Fibroblast of lung (primary cell): ENCODE results near the gene GSE1. TPM values are rescaled to one million over a fixed set of nuclear protein-coding genes. Genes with fewer than 3 reads are reported as not detected.
A peak's percentile ranks its signal among the peaks of the same experiment; 100 is the strongest.

Experiments used
- DNase-seq, 2 donors: peaks; one replicate each; pipeline versions ENCODE4 v3.0.0 to v3.0.0-alpha.2; 2010; ENCODE audit warnings: low read depth in 2 of 2
- H2AFZ ChIP-seq: 2 replicates; pipeline ENCODE4 v1.5.1; 2012; ENCODE audit warnings: low read length, control low read depth, inconsistent platforms
- H3K27ac ChIP-seq: 2 replicates; pipeline ENCODE4 v1.5.1; 2011; ENCODE audit warnings: low read length, control low read depth; ENCODE audit not compliant: insufficient read depth
- H3K27me3 ChIP-seq: 2 replicates; pipeline ENCODE4 v1.5.1; 2011; ENCODE audit warnings: mild to moderate bottlenecking, low read length; ENCODE audit not compliant: control insufficient read depth, insufficient read depth
- H3K36me3 ChIP-seq: 2 replicates; pipeline ENCODE4 v1.5.1; 2011; ENCODE audit warnings: low read length; ENCODE audit not compliant: control insufficient read depth, insufficient read depth
- H3K4me1 ChIP-seq: 2 replicates; pipeline ENCODE4 v1.5.1; 2011; ENCODE audit warnings: low read length; ENCODE audit not compliant: control insufficient read depth, insufficient read depth; ENCODE audit errors: extremely low read depth
- H3K4me2 ChIP-seq: 2 replicates; pipeline ENCODE4 v1.5.1; 2011; ENCODE audit warnings: low read length, control low read depth; ENCODE audit not compliant: insufficient read depth; ENCODE audit errors: extremely low read depth
- H3K4me3 ChIP-seq, 4 experiments: fragments of 200-600 bp in 1 of 4; sonication (generic) in 1 of 4; replicated peaks in 1 of 4; 2 replicates each; pipeline ENCODE4 v1.5.1; 2011 to 2016; ENCODE audit warnings: low read length in 4 of 4, low read depth in 3 of 4, mild to moderate bottlenecking in 3 of 4, control low read depth in 2 of 4, inconsistent platforms in 1 of 4, mixed read lengths in 1 of 4; ENCODE audit not compliant: insufficient read depth in 1 of 4; ENCODE audit errors: control extremely low read depth in 1 of 4
- H3K79me2 ChIP-seq: 2 replicates; pipeline ENCODE4 v1.5.1; 2012; ENCODE audit warnings: mild to moderate bottlenecking, low read length, inconsistent platforms; ENCODE audit not compliant: control insufficient read depth, insufficient read depth
- H3K9ac ChIP-seq: 2 replicates; pipeline ENCODE4 v1.5.1; 2011; ENCODE audit warnings: mild to moderate bottlenecking, low read length, control low read depth; ENCODE audit not compliant: insufficient read depth
- H3K9me3 ChIP-seq: 2 replicates; pipeline ENCODE4 v1.5.1; 2012; ENCODE audit warnings: low read depth, low read length; ENCODE audit not compliant: control insufficient read depth, insufficient read depth
- H4K20me1 ChIP-seq: 2 replicates; pipeline ENCODE4 v1.5.1; 2011; ENCODE audit warnings: low read length; ENCODE audit not compliant: control insufficient read depth, insufficient read depth; ENCODE audit errors: extremely low read depth
- CTCF ChIP-seq, 2 donors: IDR thresholded peaks in 1 of 2; conservative IDR thresholded peaks in 1 of 2; 1 replicate in 1 of 2; 2 replicates in 1 of 2; pipeline ENCODE4 v1.5.1; 2011 to 2012; ENCODE audit warnings: low read length in 2 of 2, control low read depth in 1 of 2, inconsistent platforms in 1 of 2, low read depth in 1 of 2, mild to moderate bottlenecking in 1 of 2
- EZH2 ChIP-seq: IDR thresholded peaks from 2 replicates; pipeline ENCODE4 v1.5.1; 2012; ENCODE audit warnings: low read length, control low read depth, mild to moderate bottlenecking; ENCODE audit errors: missing control alignments
- polyA plus RNA-seq, 2 donors: library from polyadenylated mRNA; depleted of rRNA in 1 of 2; stranded (reverse) in 1 of 2; unstranded in 1 of 2; fragments of >200 nt; gene quantifications; 2 replicates each; pipeline ENCODE4 v1.2.1, GENCODE V29; 2011 to 2012; ENCODE audit warnings: missing spikeins in 1 of 2
- total RNA-seq: library from RNA; depleted of rRNA; stranded (reverse); fragments of >200 nt; gene quantifications from 2 replicates; pipeline ENCODE4 v1.2.1, GENCODE V29; 2014

The GSE1 gene
- total and polyA plus RNA-seq, 2 donors (not counting 1 experiment from before 2014, with no cell fraction given) = 11.0 to 35.7 TPM

DNA sequence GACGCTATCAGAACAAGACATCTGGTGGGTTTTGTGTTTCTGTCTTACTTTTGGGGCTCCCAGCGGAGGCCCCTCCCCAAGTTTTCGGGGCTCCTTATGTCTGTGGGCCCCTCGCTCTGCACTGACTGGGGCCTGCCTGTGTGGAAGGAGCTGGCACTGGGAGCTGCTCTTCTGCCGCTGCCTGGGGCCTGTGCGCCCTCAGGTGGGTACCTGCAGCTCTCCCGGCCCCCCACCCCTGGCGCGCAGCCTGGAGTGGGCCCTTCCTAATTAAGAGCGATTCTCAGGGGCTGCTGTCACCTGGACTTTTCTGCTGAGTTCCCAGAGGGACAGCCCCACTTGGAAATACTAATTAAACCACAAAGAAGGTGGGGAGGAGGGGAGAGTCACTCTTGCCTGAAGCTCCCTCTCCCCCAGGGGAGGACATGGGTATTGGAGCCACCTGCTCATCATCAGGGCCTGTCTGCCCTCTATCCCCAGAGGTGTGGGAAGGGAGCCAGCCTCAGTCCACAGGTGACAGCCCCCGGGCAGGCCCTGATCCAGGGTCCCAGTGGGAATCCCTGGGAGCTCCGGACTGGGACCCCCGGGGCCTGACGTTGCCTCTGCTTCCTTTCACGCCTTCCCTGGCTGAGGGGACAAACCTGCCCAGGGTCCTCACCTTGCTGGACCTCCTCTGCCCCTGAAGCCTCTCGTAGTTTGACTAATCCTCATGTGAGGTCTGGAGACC is 36.5 kb downstream of the GSE1 start:
- Histone ChIP-seq H2AFZ (no peak overlapping the region), H3K27me3 (no peaks in the 10 kb centered on the region), H3K4me3 (no peak overlapping the region), H3K9ac (no peak overlapping the region), H3K79me2 (no peaks in the 10 kb centered on the region), H3K36me3 (peaks cover 11% of the 10 kb centered on the region), H3K27ac (no peak overlapping the region), H3K4me1 (peaks cover 10% of the 10 kb centered on the region), H3K4me2 (no peak overlapping the region), H3K9me3 (no peaks in the 10 kb centered on the region), H4K20me1 (no peaks in the 10 kb centered on the region)
- no peak for DNase-seq
- no peak for TF ChIP-seq CTCF (conservative IDR thresholded peaks at IDR 0.05 in 1 of 2, IDR thresholded peaks at IDR 0.05 in 1 of 2; ENCODE audit: low read depth in 1 of 2, low read length in 2 of 2)
- TF ChIP-seq EZH2 = no peak

DNA sequence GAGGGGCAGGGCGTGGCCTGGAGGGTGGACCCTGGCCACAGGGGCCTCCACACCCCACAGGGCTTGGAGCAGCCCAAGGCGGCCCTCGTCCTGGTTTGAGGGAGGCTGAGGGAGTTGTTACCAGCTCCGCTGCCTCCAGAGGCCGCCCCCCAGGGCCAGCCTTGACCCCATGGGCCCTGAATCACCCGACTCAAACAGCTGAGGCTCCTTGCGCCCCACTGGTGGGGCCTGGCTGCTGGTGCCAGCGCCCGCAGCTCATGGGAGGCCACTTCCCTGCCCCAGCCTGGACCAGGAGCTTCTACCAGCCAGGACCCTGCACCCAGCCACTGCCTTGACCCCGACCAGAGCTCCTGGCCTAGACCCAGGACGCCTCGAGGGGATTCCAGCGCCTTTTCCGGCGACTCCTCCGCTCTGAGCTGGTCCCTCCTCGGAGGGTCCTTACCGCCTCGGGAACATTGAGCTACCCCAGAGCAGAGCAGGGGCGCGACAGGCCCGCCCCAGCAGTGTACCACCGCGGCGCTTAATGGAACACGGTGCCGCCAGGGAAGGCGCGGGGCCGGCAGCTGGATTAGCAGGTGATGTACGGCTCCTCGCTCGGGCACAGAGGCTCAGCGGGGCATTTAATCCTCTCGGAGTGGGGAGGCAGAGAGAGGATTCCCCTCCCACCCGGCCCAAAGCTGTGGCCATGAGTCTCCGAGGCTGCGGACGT is 37.2 kb downstream of the GSE1 start:
- no peak overlapping the region for H3K27ac ChIP-seq
- H3K4me2 ChIP-seq = no peak overlapping the region
- TF ChIP-seq EZH2 (no peak), CTCF (conservative IDR thresholded peaks at IDR 0.05 in 1 of 2, IDR thresholded peaks at IDR 0.05 in 1 of 2; ENCODE audit: low read depth in 1 of 2, low read length in 2 of 2) (no peak)
- no peaks in the 10 kb centered on the region for H3K79me2 ChIP-seq
- no peak for DNase-seq
- no peaks in the 10 kb centered on the region for H3K9me3 ChIP-seq
- no peak overlapping the region for H3K9ac ChIP-seq
- no peak overlapping the region for H3K4me3 ChIP-seq
- no peaks in the 10 kb centered on the region for H3K27me3 ChIP-seq
- no peaks in the 10 kb centered on the region for H4K20me1 ChIP-seq
- H3K4me1 ChIP-seq = peaks cover 10% of the 10 kb centered on the region
- no peak overlapping the region for H2AFZ ChIP-seq
- H3K36me3 ChIP-seq = peaks cover 14% of the 10 kb centered on the region

GRCh38 chr16:85650844-85651628 is 37.9 kb downstream of the GSE1 start:
- Histone ChIP-seq H3K36me3 (peaks cover 14% of the 10 kb centered on the region), H3K79me2 (no peaks in the 10 kb centered on the region), H3K4me3 (no peak overlapping the region), H3K27ac (no peak overlapping the region), H3K4me1 (peaks cover 10% of the 10 kb centered on the region), H3K9ac (no peak overlapping the region), H3K27me3 (no peaks in the 10 kb centered on the region), H3K4me2 (no peak overlapping the region), H2AFZ (no peak overlapping the region), H4K20me1 (no peaks in the 10 kb centered on the region), H3K9me3 (no peaks in the 10 kb centered on the region)
- TF ChIP-seq EZH2 (no peak), CTCF (conservative IDR thresholded peaks at IDR 0.05 in 1 of 2, IDR thresholded peaks at IDR 0.05 in 1 of 2; ENCODE audit: low read depth in 1 of 2, low read length in 2 of 2) (no peak)
- peak; percentile 21 to 32 for DNase-seq
